IMR-90 (cell line): ENCODE data around the gene CD177. TPM values are rescaled to one million over a fixed set of nuclear protein-coding genes. Genes with fewer than 3 reads are reported as not detected.

ENCODE experiments used
- ATAC-seq: fragments of 200-7000 bp; cut with Tn5 transposase; 2 replicates; pipeline ENCODE4 v1.9.1; 2020; ENCODE audit warnings: low read depth, mild to moderate bottlenecking, moderate library complexity
- BruUV-seq: library from RNA; stranded (reverse); fragments of 400-500 nt; replicated peaks from 2 replicates; lab custom pipeline; 2021; lab: Mats Ljungman, UMichigan
- CTCF ChIA-PET: fragments of 300-600 bp; formaldehyde crosslinking; extraction: SDS; loops from one replicate; lab custom pipeline; 2021; ENCODE audit warnings: antibody characterized with exemption; lab: Yijun Ruan, JAX
- POLR2A ChIA-PET: fragments of 300-600 bp; sonication (Branson Sonifier 250); formaldehyde crosslinking; loops from one replicate; lab custom pipeline; 2022; ENCODE audit warnings: antibody characterized with exemption; ENCODE audit not compliant: unreplicated experiment; lab: Charles Lee
- DNase-seq: peaks from one replicate; pipeline ENCODE4 v3.0.0; 2013
- H2AFZ ChIP-seq: replicated peaks from 2 replicates; pipeline ENCODE3; 2013; ENCODE audit warnings: low read length, mild to moderate bottlenecking; ENCODE audit not compliant: poor library complexity
- H2AK5ac ChIP-seq: 2 replicates; pipeline ENCODE4 v1.6.1; 2013; ENCODE audit warnings: low read depth, low read length, inconsistent platforms
- H2AK9ac ChIP-seq: replicated peaks from 2 replicates; pipeline ENCODE3; 2013; ENCODE audit warnings: mild to moderate bottlenecking, low read depth, low read length, moderate library complexity; ENCODE audit not compliant: poor library complexity
- H2BK120ac ChIP-seq: 2 replicates; pipeline ENCODE4 v1.6.1; 2013; ENCODE audit warnings: low read depth, low read length, inconsistent platforms
- H2BK15ac ChIP-seq: 3 replicates; pipeline ENCODE4 v1.6.1; 2013; ENCODE audit warnings: low read depth, low read length, inconsistent platforms
- H2BK20ac ChIP-seq: 2 replicates; pipeline ENCODE4 v1.6.1; 2013; ENCODE audit warnings: low read depth, mild to moderate bottlenecking, inconsistent platforms, low read length, moderate library complexity
- H2BK5ac ChIP-seq: 2 replicates; pipeline ENCODE4 v1.6.1; 2013; ENCODE audit warnings: mild to moderate bottlenecking, low read depth, low read length, inconsistent platforms; ENCODE audit not compliant: poor library complexity, severe bottlenecking
- H3K14ac ChIP-seq: replicated peaks from 2 replicates; pipeline ENCODE4 v1.6.1; 2013; ENCODE audit warnings: low read depth, low read length, inconsistent platforms
- H3K18ac ChIP-seq: 2 replicates; pipeline ENCODE4 v1.6.1; 2013; ENCODE audit warnings: low read depth, low read length, control low read depth
- H3K23ac ChIP-seq: 2 replicates; pipeline ENCODE4 v1.6.1; 2013; ENCODE audit warnings: low read depth, low read length, inconsistent platforms
- H3K27ac ChIP-seq: 2 replicates; pipeline ENCODE4 v1.5.1; 2013; ENCODE audit warnings: mild to moderate bottlenecking, control low read depth, low read length; ENCODE audit not compliant: insufficient read depth
- H3K27me3 ChIP-seq: 2 replicates; pipeline ENCODE4 v1.6.1; 2013; ENCODE audit warnings: low read length; ENCODE audit not compliant: control insufficient read depth, insufficient read depth
- H3K36me3 ChIP-seq: 2 replicates; pipeline ENCODE4 v1.6.1; 2013; ENCODE audit warnings: low read length, mixed read lengths; ENCODE audit not compliant: control insufficient read depth, insufficient read depth
- H3K4ac ChIP-seq: 2 replicates; pipeline ENCODE4 v1.6.1; 2013; ENCODE audit warnings: low read depth, low read length, inconsistent platforms
- H3K4me1 ChIP-seq: 2 replicates; pipeline ENCODE4 v1.6.1; 2013; ENCODE audit warnings: low read length, mixed read lengths; ENCODE audit not compliant: control insufficient read depth, insufficient read depth
- H3K4me2 ChIP-seq: 2 replicates; pipeline ENCODE4 v1.6.1; 2013; ENCODE audit warnings: low read depth, mild to moderate bottlenecking, control low read depth, low read length, moderate library complexity
- H3K4me3 ChIP-seq: 2 replicates; pipeline ENCODE4 v1.5.1; 2013; ENCODE audit warnings: low read depth, mild to moderate bottlenecking, control low read depth, low read length, moderate library complexity; ENCODE audit not compliant: insufficient read depth
- H3K56ac ChIP-seq: 2 replicates; pipeline ENCODE4 v1.6.1; 2013; ENCODE audit warnings: low read length, inconsistent platforms; ENCODE audit not compliant: insufficient read depth; ENCODE audit errors: extremely low read depth
- H3K79me1 ChIP-seq, 2 experiments: 2 replicates each; pipeline ENCODE4 v1.6.1; 2013; ENCODE audit warnings: low read length in 2 of 2, inconsistent platforms in 1 of 2, low read depth in 1 of 2
- H3K9ac ChIP-seq: 2 replicates; pipeline ENCODE4 v1.6.1; 2013; ENCODE audit warnings: low read depth, low read length, control low read depth
- H3K9me1 ChIP-seq: 2 replicates; pipeline ENCODE4 v1.6.1; 2013; ENCODE audit warnings: low read length, inconsistent platforms; ENCODE audit not compliant: insufficient read depth
- H3K9me3 ChIP-seq: 2 replicates; pipeline ENCODE4 v1.6.1; 2013; ENCODE audit warnings: low read length; ENCODE audit not compliant: control insufficient read depth, insufficient read depth
- H4K20me1 ChIP-seq: 2 replicates; pipeline ENCODE4 v1.6.1; 2013; ENCODE audit warnings: low read length, inconsistent platforms; ENCODE audit not compliant: insufficient read depth
- H4K5ac ChIP-seq: 2 replicates; pipeline ENCODE4 v1.6.1; 2013; ENCODE audit warnings: mild to moderate bottlenecking, low read depth, low read length, control low read depth
- H4K8ac ChIP-seq, 2 experiments: 2 replicates each; pipeline ENCODE4 v1.6.1; 2013; ENCODE audit warnings: low read depth in 2 of 2, low read length in 2 of 2, control low read depth in 1 of 2, inconsistent platforms in 1 of 2
- H4K91ac ChIP-seq: 2 replicates; pipeline ENCODE4 v1.6.1; 2013; ENCODE audit warnings: low read depth, low read length, inconsistent platforms; ENCODE audit not compliant: insufficient read depth
- CEBPB ChIP-seq: IDR thresholded peaks from 2 replicates; pipeline ENCODE4 v1.6.1; 2012; ENCODE audit warnings: low read depth, low read length, improper control_type of control experiment
- ELK1 ChIP-seq: fragments of 150-350 bp; IDR thresholded peaks from 2 replicates; pipeline ENCODE4 v1.6.1; 2016; ENCODE audit warnings: low read depth, mild to moderate bottlenecking, low read length, moderate library complexity, borderline replicate concordance
- FOS ChIP-seq: fragments of 150-350 bp; IDR thresholded peaks from 2 replicates; pipeline ENCODE4 v1.6.1; 2016; ENCODE audit warnings: low read depth, low read length
- MAFK ChIP-seq: IDR thresholded peaks from 2 replicates; pipeline ENCODE4 v1.6.1; 2012; ENCODE audit warnings: low read depth, low read length, improper control_type of control experiment
- MAZ ChIP-seq: IDR thresholded peaks from 2 replicates; pipeline ENCODE4 v1.6.1; 2012; ENCODE audit warnings: low read depth, mild to moderate bottlenecking, low read length, improper control_type of control experiment, moderate library complexity, borderline replicate concordance
- NFE2L2 ChIP-seq: fragments of 150-350 bp; IDR thresholded peaks from 2 replicates; pipeline ENCODE4 v1.6.1; 2016; ENCODE audit warnings: low read depth, mild to moderate bottlenecking, low read length
- POLR2A ChIP-seq: IDR thresholded peaks from 2 replicates; pipeline ENCODE4 v1.6.1; 2012; ENCODE audit warnings: mild to moderate bottlenecking, low read depth, low read length
- RAD21 ChIP-seq: IDR thresholded peaks from 2 replicates; pipeline ENCODE4 v1.6.1; 2012; ENCODE audit warnings: low read length, improper control_type of control experiment
- RCOR1 ChIP-seq: IDR thresholded peaks from 2 replicates; pipeline ENCODE4 v1.6.1; 2012; ENCODE audit warnings: mild to moderate bottlenecking, low read length, improper control_type of control experiment; ENCODE audit not compliant: insufficient replicate concordance
- WGBS, 2 experiments: methylation state at CpG; one replicate each; pipeline versions ENCODE4 v1.1.5 to v1.1.7; 2013; ENCODE audit warnings: missing lambda C conversion rate in 2 of 2; ENCODE audit not compliant: insufficient read length in 1 of 2; ENCODE audit errors: extremely low coverage in 2 of 2; 5-methylcytosine and 5-hydroxymethylcytosine counted together
- dilution Hi-C: fragments of 300-500 bp; cut with HindIII; formaldehyde crosslinking; loops from one replicate; pipeline ENCODE4 v1.14.3; 2018; ENCODE audit warnings: low sequenced_read_pairs; ENCODE audit not compliant: unreplicated experiment
- in situ Hi-C: fragments of 300-500 bp; cut with MboI; formaldehyde crosslinking; loops from 3 replicates; pipeline ENCODE4 v1.14.3; 2019; ENCODE audit warnings: low sequenced_read_pairs, inconsistent platforms, mixed read lengths
- intact Hi-C: fragments of 100-400 bp; cut with micrococcal nuclease; formaldehyde crosslinking; loops from 2 replicates; pipeline ENCODE4 v1.10.0; 2022
- polyA plus RNA-seq, 3 experiments: library from polyadenylated mRNA; depleted of rRNA; stranded (reverse); fragments of >200 nt; gene quantifications; 2 replicates each; pipeline ENCODE4 v1.2.3, GENCODE V29; 2012; ENCODE audit warnings: low replicate concordance in 1 of 3
- total RNA-seq: library from RNA; depleted of rRNA; stranded (reverse); fragments of >200 nt; gene quantifications from 2 replicates; pipeline ENCODE4 v1.2.3, GENCODE V29; 2012
- TF ChIP-seq, protein P1 (sequence below): conservative IDR thresholded peaks from 2 replicates; pipeline ENCODE4 v1.5.1; 2012; ENCODE audit warnings: mild to moderate bottlenecking, low read depth, low read length, improper control_type of control experiment
- TF ChIP-seq, protein P2 (sequence below): fragments of 150-350 bp; IDR thresholded peaks from 2 replicates; pipeline ENCODE4 v1.6.1; 2017; ENCODE audit warnings: mild to moderate bottlenecking, antibody characterized with exemption, low read length, low read depth

The CD177 gene
- total and polyA plus RNA-seq, 2 of the 4 experiments (the other 2 are of a cell fraction): 0.14 TPM; not detected in 1

DNA sequence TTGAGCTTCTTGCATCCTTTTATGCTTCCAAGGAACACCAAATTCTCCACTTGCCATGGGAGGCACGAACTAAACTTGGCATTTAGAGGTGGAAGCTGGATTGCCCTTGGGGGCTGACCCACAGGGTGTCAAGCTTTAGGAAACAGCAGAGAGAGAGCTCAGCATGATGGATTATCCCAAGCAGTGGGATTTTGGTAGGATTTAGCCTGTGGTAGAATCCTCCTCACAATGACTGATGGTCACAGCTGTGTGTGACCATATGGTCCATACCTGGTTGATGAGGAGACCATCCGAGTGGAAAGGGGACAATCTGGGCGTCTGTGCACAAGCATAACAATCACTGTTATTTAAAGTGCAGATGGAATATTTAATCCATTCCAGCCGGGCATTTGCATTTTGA lies 44.0 kb upstream of the CD177 start:
- H2BK20ac ChIP-seq: no peak overlapping the region
- no peak overlapping the region for H3K9ac ChIP-seq
- H4K20me1 ChIP-seq: no peaks in the 10 kb centered on the region
- no CpG with 5 or more reads among the region's 4 CpGs for WGBS, 2 experiments
- H3K56ac ChIP-seq: no peak overlapping the region
- H4K8ac ChIP-seq: no peak overlapping the region
- H3K4me2 ChIP-seq: no peak overlapping the region
- dilution Hi-C loops: no loop called here
- no peak overlapping the region for H3K4ac ChIP-seq
- H2BK120ac ChIP-seq: no peak overlapping the region
- CTCF ChIA-PET: interaction anchor here (1.1 kb wide), 1 partner anchor 24 kb away, joined by 3 read pairs; no protein-coding TSS in a partner anchor
- no peak overlapping the region for H4K91ac ChIP-seq
- in situ Hi-C loops: no loop called here
- peaks cover 33% of the 10 kb centered on the region for H3K27me3 ChIP-seq
- H2BK15ac ChIP-seq: no peak overlapping the region
- H2BK5ac ChIP-seq: no peak overlapping the region
- H3K14ac ChIP-seq: no peak overlapping the region
- no peaks in the 10 kb centered on the region for H3K79me1 ChIP-seq
- H3K4me3 ChIP-seq: no peak overlapping the region
- no peak overlapping the region for H3K18ac ChIP-seq
- POLR2A ChIA-PET: no interaction called here
- H3K23ac ChIP-seq: no peak overlapping the region
- H2AFZ ChIP-seq: no peak overlapping the region
- ATAC-seq (no peak), DNase-seq (no peak)
- peaks cover 13% of the 10 kb centered on the region for H3K9me3 ChIP-seq
- no peaks in the 10 kb centered on the region for H3K9me1 ChIP-seq
- no peak overlapping the region for H2AK9ac ChIP-seq
- no peak overlapping the region for H4K5ac ChIP-seq
- H2AK5ac ChIP-seq: no peak overlapping the region
- H3K36me3 ChIP-seq: no peaks in the 10 kb centered on the region
- BruUV-seq: no TSS peak
- H3K27ac ChIP-seq: no peak overlapping the region
- intact Hi-C loops: no loop called here
- H3K4me1 ChIP-seq: no peaks in the 10 kb centered on the region
- TF ChIP-seq CEBPB (no peak), ELK1 (no peak), POLR2A (no peak), MAFK (no peak), RAD21 (no peak), MAZ (no peak), RCOR1 (no peak), FOS (no peak), NFE2L2 (no peak)
- TF ChIP-seq, protein P1, sequence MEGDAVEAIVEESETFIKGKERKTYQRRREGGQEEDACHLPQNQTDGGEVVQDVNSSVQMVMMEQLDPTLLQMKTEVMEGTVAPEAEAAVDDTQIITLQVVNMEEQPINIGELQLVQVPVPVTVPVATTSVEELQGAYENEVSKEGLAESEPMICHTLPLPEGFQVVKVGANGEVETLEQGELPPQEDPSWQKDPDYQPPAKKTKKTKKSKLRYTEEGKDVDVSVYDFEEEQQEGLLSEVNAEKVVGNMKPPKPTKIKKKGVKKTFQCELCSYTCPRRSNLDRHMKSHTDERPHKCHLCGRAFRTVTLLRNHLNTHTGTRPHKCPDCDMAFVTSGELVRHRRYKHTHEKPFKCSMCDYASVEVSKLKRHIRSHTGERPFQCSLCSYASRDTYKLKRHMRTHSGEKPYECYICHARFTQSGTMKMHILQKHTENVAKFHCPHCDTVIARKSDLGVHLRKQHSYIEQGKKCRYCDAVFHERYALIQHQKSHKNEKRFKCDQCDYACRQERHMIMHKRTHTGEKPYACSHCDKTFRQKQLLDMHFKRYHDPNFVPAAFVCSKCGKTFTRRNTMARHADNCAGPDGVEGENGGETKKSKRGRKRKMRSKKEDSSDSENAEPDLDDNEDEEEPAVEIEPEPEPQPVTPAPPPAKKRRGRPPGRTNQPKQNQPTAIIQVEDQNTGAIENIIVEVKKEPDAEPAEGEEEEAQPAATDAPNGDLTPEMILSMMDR: no peak
- TF ChIP-seq, protein P2, sequence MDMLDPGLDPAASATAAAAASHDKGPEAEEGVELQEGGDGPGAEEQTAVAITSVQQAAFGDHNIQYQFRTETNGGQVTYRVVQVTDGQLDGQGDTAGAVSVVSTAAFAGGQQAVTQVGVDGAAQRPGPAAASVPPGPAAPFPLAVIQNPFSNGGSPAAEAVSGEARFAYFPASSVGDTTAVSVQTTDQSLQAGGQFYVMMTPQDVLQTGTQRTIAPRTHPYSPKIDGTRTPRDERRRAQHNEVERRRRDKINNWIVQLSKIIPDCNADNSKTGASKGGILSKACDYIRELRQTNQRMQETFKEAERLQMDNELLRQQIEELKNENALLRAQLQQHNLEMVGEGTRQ: no peak
